Measurements from ENCODE around the gene C4BPA.

Gene C4BPA

GRCh38 chr1:207077470-207078377, 26.3 kb upstream of the C4BPA start:
- peak; percentile 24 for DNase-seq (ENCODE audit: low read depth)

GRCh38 chr1:207078578-207079132, 25.4 kb upstream of the C4BPA start:
- DNase-seq (ENCODE audit: low read depth): no peak

GRCh38 chr1:207079706-207080241, 24.3 kb upstream of the C4BPA start:
- DNase-seq (ENCODE audit: low read depth): no peak

GRCh38 chr1:207081088-207081487, 22.9 kb upstream of the C4BPA start:
- DNase-seq (ENCODE audit: low read depth): no peak

- DNase-seq (ENCODE audit: low read depth): no peak
Observed at GRCh38 chr1:207081806-207082205, 22.2 kb upstream of the C4BPA start.

- DNase-seq (ENCODE audit: low read depth): no peak
Observed at GRCh38 chr1:207084232-207084631, 19.8 kb upstream of the C4BPA start.

- DNase-seq (ENCODE audit: low read depth): peak; percentile 7
Observed at GRCh38 chr1:207084701-207085180, 19.3 kb upstream of the C4BPA start.

- no peak for DNase-seq (ENCODE audit: low read depth)
Observed at GRCh38 chr1:207085887-207086286, 18.1 kb upstream of the C4BPA start.

GRCh38 chr1:207088161-207088560, 15.9 kb upstream of the C4BPA start:
- DNase-seq (ENCODE audit: low read depth): no peak

GRCh38 chr1:207088701-207089626, 15.1 kb upstream of the C4BPA start, which contains the start of gene C4BPB:
Gene C4BPB, plus strand, starts transcription at chr1:207088860. Its CDS starts 672 bp downstream, at chr1:207089532.
- no peak for DNase-seq (ENCODE audit: low read depth)

- no peak for DNase-seq (ENCODE audit: low read depth)
Observed at GRCh38 chr1:207089627-207090355, 14.2 kb upstream of the C4BPA start.

GRCh38 chr1:207091200-207091908, 12.7 kb upstream of the C4BPA start:
- no peak for DNase-seq (ENCODE audit: low read depth)

- DNase-seq (ENCODE audit: low read depth): no peak
Observed at GRCh38 chr1:207093944-207094343, 10.1 kb upstream of the C4BPA start.

GRCh38 chr1:207097871-207098324, 6.1 kb upstream of the C4BPA start:
- no peak for DNase-seq (ENCODE audit: low read depth)

GRCh38 chr1:207101720-207102119, 2.3 kb upstream of the C4BPA start:
- no peak for DNase-seq (ENCODE audit: low read depth)

- no peak for DNase-seq (ENCODE audit: low read depth)
Observed at GRCh38 chr1:207102146-207102545, 1.9 kb upstream of the C4BPA start.

GRCh38 chr1:207102659-207103058, 1.4 kb upstream of the C4BPA start:
- no peak for DNase-seq (ENCODE audit: low read depth)

GRCh38 chr1:207109004-207109403, 5.0 kb downstream of the C4BPA start:
- DNase-seq (ENCODE audit: low read depth): no peak

- no peak for DNase-seq (ENCODE audit: low read depth)
Observed at GRCh38 chr1:207112616-207113296, 8.7 kb downstream of the C4BPA start.

GRCh38 chr1:207115269-207115668, 11.2 kb downstream of the C4BPA start:
- DNase-seq (ENCODE audit: low read depth): no peak

All from stimulated activated CD8-positive, alpha-beta memory T cell treated with anti-CD3 and anti-CD28 coated beads, Interleukin-7, amount 100 ng/mL, for 24 hours (primary cell).